Ovary (tissue), 3 donors: ENCODE results near the gene CCDC57.

Experiments
- CTCF ChIP-seq, 3 donors: fragments of 450-650 bp in 2 of 3; fragments of 200-600 bp in 1 of 3; IDR thresholded peaks; one replicate each; pipeline versions ENCODE4 v1.5.1 to v1.8.0; 2016 to 2022; ENCODE audit warnings: antibody characterized with exemption in 3 of 3, mild to moderate bottlenecking in 1 of 3
- EP300 ChIP-seq: sonication (generic); formaldehyde crosslinking; IDR thresholded peaks from one replicate; pipeline ENCODE4 v1.6.1; 2017; ENCODE audit warnings: antibody characterized with exemption
- POLR2A ChIP-seq: fragments of 450-650 bp; IDR thresholded peaks from one replicate; pipeline ENCODE4 v1.6.1; 2017; ENCODE audit warnings: antibody characterized with exemption, mild to moderate bottlenecking, moderate library complexity
- donor health status: DM: no; HTN: no; CAD: no.

GRCh38 chr17:82217120-82217529 is 4.5 kb upstream of the CCDC57 start:
- no peak for TF ChIP-seq EP300
- TF ChIP-seq CTCF (IDR thresholded peaks at IDR 0.05): no peak
- TF ChIP-seq POLR2A: no peak
